Duodenal mucosa (tissue), 2 donors: ENCODE measurements around the gene HAUS6.
"Not testable (repeated sequence)": the region's sequence is repeated elsewhere in the genome, so short reads cannot be mapped to it uniquely, and the experiment has no call there.

ENCODE experiments used
- H3K27ac ChIP-seq: one replicate; pipeline ENCODE4 v1.7.0; 2013; ENCODE audit warnings: low read depth, low read length
- H3K27me3 ChIP-seq, 2 donors: one replicate each; pipeline ENCODE4 v1.7.0; 2013; ENCODE audit warnings: low read length in 2 of 2, control low read depth in 1 of 2; ENCODE audit not compliant: insufficient read depth in 2 of 2, control insufficient read depth in 1 of 2
- H3K36me3 ChIP-seq, 2 donors: one replicate each; pipeline ENCODE4 v1.7.0; 2013; ENCODE audit warnings: low read length in 2 of 2, control low read depth in 1 of 2; ENCODE audit not compliant: insufficient read depth in 2 of 2, control insufficient read depth in 1 of 2
- H3K4me1 ChIP-seq, 2 donors: one replicate each; pipeline ENCODE4 v1.7.0; 2013; ENCODE audit warnings: low read length in 2 of 2, control low read depth in 1 of 2; ENCODE audit not compliant: insufficient read depth in 2 of 2, control insufficient read depth in 1 of 2
- H3K4me3 ChIP-seq, 2 donors: one replicate each; pipeline ENCODE4 v1.7.0; 2013; ENCODE audit warnings: low read length in 2 of 2, low read depth in 1 of 2
- H3K9ac ChIP-seq, 2 donors: one replicate each; pipeline ENCODE4 v1.7.0; 2013; ENCODE audit warnings: low read length in 2 of 2, low read depth in 1 of 2
- H3K9me3 ChIP-seq, 2 donors: one replicate each; pipeline ENCODE4 v1.7.0; 2013; ENCODE audit warnings: low read length in 2 of 2, control low read depth in 1 of 2; ENCODE audit not compliant: control insufficient read depth in 1 of 2

Gene HAUS6

GRCh38 chr9:19097431-19097830, 5.3 kb downstream of the HAUS6 start:
- not testable (repeated sequence) for H3K9ac ChIP-seq, H3K27me3 ChIP-seq, H3K9me3 ChIP-seq, H3K4me3 ChIP-seq, H3K27ac ChIP-seq
- Histone ChIP-seq H3K36me3 (peaks cover 6 to 20% of the 10 kb centered on the region in 2 donors), H3K4me1 (peaks cover 0 to 16% of the 10 kb centered on the region in 2 donors)

- Histone ChIP-seq H3K27me3 (no peaks in the 10 kb centered on the region), H3K27ac (no peak overlapping the region), H3K9ac (no peak overlapping the region), H3K4me1 (no peaks in the 10 kb centered on the region), H3K4me3 (no peak overlapping the region), H3K36me3 (peaks cover 5 to 55% of the 10 kb centered on the region in 2 donors), H3K9me3 (no peaks in the 10 kb centered on the region)
Observed at GRCh38 chr9:19087106-19088000, 15.4 kb downstream of the HAUS6 start.

GRCh38 chr9:19085295-19085694, 17.4 kb downstream of the HAUS6 start:
- Histone ChIP-seq H3K27me3 (no peaks in the 10 kb centered on the region), H3K27ac (no peak overlapping the region), H3K9ac (no peak overlapping the region), H3K36me3 (peaks cover 0 to 48% of the 10 kb centered on the region in 2 donors), H3K9me3 (no peaks in the 10 kb centered on the region), H3K4me1 (no peaks in the 10 kb centered on the region), H3K4me3 (no peak overlapping the region)

- Histone ChIP-seq H3K36me3 (peaks cover 3 to 46% of the 10 kb centered on the region in 2 donors), H3K4me1 (no peaks in the 10 kb centered on the region), H3K9ac (no peak overlapping the region), H3K4me3 (no peak overlapping the region), H3K27ac (no peak overlapping the region), H3K9me3 (no peaks in the 10 kb centered on the region), H3K27me3 (no peaks in the 10 kb centered on the region)
Observed at GRCh38 chr9:19074836-19075235, 27.9 kb downstream of the HAUS6 start.

GRCh38 chr9:19074229-19074628, 28.5 kb downstream of the HAUS6 start:
- Histone ChIP-seq H3K9me3 (no peaks in the 10 kb centered on the region), H3K27ac (no peak overlapping the region), H3K27me3 (no peaks in the 10 kb centered on the region), H3K4me1 (no peaks in the 10 kb centered on the region), H3K4me3 (no peak overlapping the region), H3K9ac (no peak overlapping the region), H3K36me3 (peaks cover 3 to 51% of the 10 kb centered on the region in 2 donors)

- no peak overlapping the region for H3K27ac ChIP-seq
- peaks cover 16 to 39% of the 10 kb centered on the region in 2 donors for H3K36me3 ChIP-seq
- H3K4me1 ChIP-seq, result no peaks in the 10 kb centered on the region
- no peak overlapping the region for H3K9ac ChIP-seq
- H3K27me3 ChIP-seq, result no peaks in the 10 kb centered on the region
- H3K9me3 ChIP-seq, result no peaks in the 10 kb centered on the region
- no peak overlapping the region for H3K4me3 ChIP-seq
Observed at GRCh38 chr9:19057033-19057432, 45.7 kb downstream of the HAUS6 start.

GRCh38 chr9:19050637-19051591, 51.8 kb downstream of the HAUS6 start:
- Histone ChIP-seq H3K9me3 (no peaks in the 10 kb centered on the region), H3K4me3 (peak overlapping the region; percentile 96 to 98), H3K27me3 (no peaks in the 10 kb centered on the region), H3K36me3 (peaks cover 0 to 2% of the 10 kb centered on the region in 2 donors), H3K27ac (no peak overlapping the region), H3K4me1 (peaks cover 23 to 28% of the 10 kb centered on the region in 2 donors), H3K9ac (peak overlapping the region; percentile 88 to 92)

GRCh38 chr9:19049917-19050636, 52.6 kb downstream of the HAUS6 start:
- H3K27ac ChIP-seq, result peak overlapping the region; percentile 91
- no peaks in the 10 kb centered on the region for H3K27me3 ChIP-seq
- peaks cover 0 to 2% of the 10 kb centered on the region in 2 donors for H3K36me3 ChIP-seq
- no peaks in the 10 kb centered on the region for H3K9me3 ChIP-seq
- peak overlapping the region; percentile 96 to 98 for H3K4me3 ChIP-seq
- H3K9ac ChIP-seq, result peak overlapping the region; percentile 88 to 92
- peaks cover 23 to 28% of the 10 kb centered on the region in 2 donors for H3K4me1 ChIP-seq

GRCh38 chr9:19048966-19049916, 53.5 kb downstream of the HAUS6 start, which contains the start of gene RRAGA:
Gene RRAGA (plus strand): TSS chr9:19049427. CDS start chr9:19049660, 233 bp downstream.
- Histone ChIP-seq H3K27me3 (no peaks in the 10 kb centered on the region), H3K36me3 (peaks cover 0 to 2% of the 10 kb centered on the region in 2 donors), H3K4me3 (peak within 1 kb of the TSS; percentile 96 to 98), H3K4me1 (peaks cover 23 to 28% of the 10 kb centered on the region in 2 donors), H3K9ac (peak within 1 kb of the TSS; percentile 88 to 92), H3K9me3 (no peaks in the 10 kb centered on the region), H3K27ac (peak within 1 kb of the TSS; percentile 91)
